HG02981 (cell line): ENCODE measurements around the gene OSGIN1.
"Not testable (repeated sequence)": the region's sequence is repeated elsewhere in the genome, so short reads cannot be mapped to it uniquely, and the experiment has no call there.

Experiments
- ATAC-seq: cut with Tn5 transposase; IDR thresholded peaks from one replicate; pipeline ENCODE4 v1.9.1; 2021; ENCODE audit warnings: mild to moderate bottlenecking, moderate library complexity; ENCODE audit not compliant: unreplicated experiment

The OSGIN1 gene

DNA sequence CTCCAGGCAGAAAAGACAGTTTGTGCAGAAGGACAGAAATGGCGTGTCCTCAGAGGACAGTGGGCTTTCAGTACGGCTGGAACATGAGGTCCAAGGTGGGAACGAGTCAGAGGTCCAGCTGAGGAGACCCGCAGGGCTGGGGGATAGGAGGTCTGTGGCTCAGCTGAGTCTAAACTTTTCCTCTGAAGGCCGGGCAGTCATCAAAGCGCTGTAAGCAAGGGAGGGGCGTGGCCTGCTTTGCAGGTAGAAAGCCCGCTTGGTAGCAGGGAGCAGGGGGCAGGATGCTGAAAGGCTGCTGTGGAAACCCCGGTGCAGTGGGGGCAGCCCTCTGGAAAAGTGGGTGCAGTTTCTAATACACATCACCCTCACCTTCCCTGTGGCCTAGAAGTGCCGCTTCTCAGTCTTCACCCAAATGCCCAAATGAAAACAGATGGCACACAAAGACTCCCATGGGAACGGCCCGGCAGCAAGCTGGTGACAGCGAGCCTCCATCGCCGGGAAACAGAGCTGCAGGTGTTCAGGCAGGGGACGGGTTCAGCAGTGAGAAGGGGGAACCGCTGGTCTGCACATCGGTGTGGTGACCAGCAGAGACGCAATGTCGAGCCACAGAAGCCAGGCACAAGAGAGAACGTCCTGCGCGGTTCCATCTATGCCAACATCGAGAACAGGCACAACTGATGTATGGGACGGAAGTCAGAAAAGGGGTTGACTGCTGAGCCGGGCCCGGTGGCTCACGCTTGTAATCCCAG lies 12.2 kb upstream of the OSGIN1 start:
- no peak for ATAC-seq

GRCh38 chr16:83941546-83941945 lies 11.5 kb upstream of the OSGIN1 start:
- ATAC-seq = not testable (repeated sequence)

DNA sequence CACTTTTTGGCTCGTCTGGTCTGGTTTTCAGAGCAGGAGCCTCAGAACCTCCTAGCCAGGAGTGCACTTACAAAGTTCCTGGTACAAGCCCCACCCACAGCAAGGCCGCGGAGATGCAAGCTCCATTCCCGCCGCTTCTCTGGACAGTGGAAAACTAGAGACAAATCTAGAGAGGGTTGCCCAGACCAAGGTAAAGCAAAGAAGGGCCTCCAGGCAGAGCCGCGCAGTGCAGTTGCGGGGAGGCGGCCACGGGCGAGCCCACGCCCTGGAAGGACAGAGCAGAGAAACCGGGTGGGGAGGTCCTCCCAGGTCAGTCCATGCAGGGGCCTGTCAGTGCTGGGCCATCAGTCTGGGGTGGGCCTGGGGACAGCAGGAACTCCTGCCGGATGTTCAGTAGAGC lies 11.0 kb upstream of the OSGIN1 start:
- ATAC-seq = no peak

DNA sequence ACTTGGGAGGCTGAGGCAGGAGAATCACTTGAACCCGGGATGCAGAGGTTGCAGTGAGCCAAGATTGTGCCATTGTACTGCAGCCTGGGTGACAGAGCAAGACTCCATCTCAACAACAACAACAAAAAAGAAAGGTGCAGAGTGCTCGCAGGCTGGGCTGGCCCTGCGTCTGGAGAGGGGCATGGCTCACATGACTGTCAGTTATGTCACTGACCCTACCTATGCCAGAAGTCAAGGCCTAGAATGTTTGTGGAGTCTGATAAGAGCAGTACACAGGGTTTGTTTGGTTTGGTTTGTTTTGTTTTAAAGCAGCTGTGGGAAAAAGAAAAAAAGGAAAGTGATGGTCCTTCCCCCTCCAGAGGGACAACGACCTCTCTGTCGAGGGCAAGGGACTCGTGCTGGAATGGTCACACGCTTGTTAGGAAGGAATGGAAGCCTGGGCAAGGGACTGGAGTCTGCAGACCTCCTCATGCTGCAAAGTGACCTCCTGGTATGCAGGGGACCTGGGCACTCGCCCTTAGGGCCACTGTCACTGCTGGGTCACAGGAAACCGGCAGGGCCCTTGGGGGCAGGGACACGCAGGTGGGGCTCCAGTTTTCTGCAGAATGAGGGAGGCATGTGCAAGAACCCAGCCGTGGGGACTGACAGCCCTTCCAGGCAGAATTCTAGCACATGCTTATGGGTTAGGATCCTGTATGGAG lies 10.1 kb upstream of the OSGIN1 start:
- ATAC-seq = no peak

- ATAC-seq = no peak
These were observed 9.5 kb upstream of the OSGIN1 start for GRCh38 chr16:83943516-83944050.

DNA sequence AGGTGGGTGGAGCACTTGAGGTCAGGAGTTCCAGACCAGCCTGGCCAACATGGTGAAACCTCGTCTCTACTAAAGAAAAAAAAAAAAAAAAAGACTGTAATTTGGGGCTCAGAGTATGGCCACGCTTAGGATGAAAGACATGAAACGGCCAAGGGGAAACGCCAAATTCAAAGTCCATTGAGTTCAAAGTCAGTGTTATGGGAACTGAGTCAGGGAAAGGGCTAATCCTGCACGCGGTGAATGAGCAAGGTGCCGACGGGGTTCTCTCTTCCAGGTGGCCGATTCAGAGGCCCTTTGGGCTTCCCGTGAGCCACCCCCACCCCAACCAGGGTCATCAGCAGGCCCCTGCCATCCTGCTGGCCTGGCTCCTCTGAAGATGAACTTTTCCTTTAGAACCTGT lies 7.5 kb upstream of the OSGIN1 start:
- ATAC-seq = no peak

DNA sequence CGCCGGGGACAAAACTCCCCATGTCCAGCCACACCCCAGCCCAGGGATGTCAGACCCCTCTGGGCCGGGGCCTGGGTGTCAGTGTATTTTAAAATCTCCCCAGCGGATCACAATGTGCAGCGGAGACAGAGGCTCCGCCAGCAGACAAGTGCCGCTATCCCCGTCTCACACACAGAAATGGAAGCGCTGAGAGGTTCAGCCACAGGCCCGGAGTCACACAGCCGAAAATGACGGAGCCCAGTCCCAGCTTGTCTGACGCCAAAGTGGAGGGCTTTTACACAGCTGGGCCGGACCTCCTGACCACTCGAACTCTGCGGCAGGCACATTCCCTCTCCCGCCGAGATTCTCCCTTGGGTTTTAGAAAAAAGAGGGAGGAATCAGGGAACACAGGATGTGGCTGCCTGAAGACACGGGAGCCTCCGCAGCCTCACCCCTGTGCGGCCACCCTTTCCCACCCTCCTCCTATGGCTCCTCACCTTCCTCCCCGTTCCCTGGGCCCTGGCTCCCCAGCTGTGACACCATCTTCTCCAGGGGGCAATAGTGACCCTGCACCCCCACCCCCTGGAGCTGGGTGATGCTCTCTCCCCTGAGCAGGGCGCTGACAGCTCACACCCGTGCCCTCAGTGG lies 6.8 kb upstream of the OSGIN1 start:
- no peak for ATAC-seq

DNA sequence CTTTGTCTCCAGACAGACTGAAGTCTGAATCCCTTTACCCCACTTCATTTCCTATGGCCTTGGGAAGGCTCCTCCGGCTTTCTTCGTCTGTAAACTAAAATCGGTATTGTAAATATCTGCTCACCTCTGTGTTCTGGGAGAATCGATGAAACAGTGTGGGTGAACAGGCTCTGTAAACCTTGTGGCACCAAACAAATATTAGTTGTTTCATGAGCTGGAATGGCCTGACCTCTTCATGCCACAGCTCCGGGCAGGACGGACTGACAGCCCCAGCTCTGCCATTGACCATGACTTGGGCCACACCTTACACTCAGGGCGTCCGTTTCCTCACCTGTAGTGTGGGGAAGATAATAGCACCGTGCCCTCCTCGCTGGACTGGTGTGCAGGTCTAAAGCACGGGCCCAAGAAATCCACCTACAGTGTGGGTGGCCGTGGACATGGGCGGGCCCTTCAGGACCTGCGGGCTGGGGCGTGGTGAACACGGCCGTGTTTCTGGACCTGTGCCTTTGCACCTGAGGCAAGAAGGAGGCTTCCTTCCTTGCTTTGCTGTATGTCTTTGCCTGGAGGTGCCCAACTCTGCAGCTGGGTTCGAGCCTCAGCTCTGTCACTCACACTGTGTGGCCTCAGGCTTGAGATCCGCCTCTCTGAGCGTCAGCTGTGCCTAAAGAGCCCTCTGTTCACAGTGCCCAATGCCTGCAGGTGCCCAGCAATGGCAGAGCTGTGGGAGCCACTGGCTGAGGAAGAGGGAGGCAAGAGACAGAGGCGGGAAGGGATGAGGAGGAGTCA lies 6.1 kb upstream of the OSGIN1 start:
- no peak for ATAC-seq

GRCh38 chr16:83947642-83948234 lies 5.3 kb upstream of the OSGIN1 start:
- ATAC-seq = no peak

GRCh38 chr16:83948914-83949723 lies 3.9 kb upstream of the OSGIN1 start:
- no peak for ATAC-seq

DNA sequence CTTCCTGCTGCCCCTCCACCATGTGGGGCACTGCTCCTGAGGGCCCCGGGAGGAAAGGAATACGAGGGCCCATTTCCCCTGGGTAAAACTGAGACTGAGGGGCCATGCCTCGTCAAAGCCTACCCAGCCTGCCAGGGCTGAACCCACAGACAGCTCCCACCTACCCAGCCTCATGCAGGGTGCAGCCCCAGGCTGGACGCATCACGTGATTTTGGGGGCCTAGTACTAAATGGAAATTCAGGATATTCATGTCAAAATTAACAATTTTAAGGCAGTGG lies 3.4 kb upstream of the OSGIN1 start:
- no peak for ATAC-seq

DNA sequence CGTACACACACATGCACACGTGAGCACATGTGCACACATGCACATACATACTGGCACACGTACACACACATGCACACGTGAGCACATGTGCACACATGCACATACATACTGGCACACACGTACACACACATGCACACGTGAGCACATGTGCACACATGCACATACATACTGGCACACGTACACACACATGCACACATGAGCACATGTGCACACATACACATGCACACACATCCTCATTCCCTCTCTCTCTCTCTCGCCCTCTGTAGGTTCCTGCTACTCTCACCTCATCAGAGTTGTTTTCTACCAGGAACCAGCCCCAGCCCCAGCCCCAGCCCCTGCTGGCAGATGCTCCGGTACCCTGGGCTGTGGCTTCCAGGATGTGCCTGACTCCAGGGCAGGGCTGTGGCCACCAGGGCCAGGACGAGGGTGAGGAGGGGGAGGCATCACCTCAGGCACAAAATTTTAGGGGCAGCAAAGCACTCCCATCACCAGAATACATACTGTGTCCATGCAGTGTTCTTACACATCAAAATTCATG lies 2.1 kb upstream of the OSGIN1 start:
- not testable (repeated sequence) for ATAC-seq

GRCh38 chr16:83951544-83951943 lies 1.5 kb upstream of the OSGIN1 start:
- ATAC-seq = no peak

DNA sequence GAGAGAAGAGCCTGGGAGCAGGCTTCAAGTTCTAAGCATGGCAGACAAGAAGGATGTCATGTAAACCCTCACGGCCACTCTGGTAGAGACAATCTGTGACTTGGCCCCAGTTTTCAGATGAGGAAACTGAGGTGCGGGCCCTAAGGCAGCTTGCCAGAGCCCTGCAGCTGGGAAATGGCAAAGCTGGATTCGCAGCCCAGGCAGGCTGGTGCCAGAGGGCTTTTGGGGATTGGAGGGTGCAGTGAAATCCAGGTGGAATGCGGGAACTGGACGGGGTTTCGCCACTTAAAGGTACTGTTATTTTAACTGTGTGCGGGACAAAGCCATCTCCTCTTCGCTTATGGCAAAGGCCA lies 477 bp upstream of the OSGIN1 start:
- ATAC-seq = no peak

DNA sequence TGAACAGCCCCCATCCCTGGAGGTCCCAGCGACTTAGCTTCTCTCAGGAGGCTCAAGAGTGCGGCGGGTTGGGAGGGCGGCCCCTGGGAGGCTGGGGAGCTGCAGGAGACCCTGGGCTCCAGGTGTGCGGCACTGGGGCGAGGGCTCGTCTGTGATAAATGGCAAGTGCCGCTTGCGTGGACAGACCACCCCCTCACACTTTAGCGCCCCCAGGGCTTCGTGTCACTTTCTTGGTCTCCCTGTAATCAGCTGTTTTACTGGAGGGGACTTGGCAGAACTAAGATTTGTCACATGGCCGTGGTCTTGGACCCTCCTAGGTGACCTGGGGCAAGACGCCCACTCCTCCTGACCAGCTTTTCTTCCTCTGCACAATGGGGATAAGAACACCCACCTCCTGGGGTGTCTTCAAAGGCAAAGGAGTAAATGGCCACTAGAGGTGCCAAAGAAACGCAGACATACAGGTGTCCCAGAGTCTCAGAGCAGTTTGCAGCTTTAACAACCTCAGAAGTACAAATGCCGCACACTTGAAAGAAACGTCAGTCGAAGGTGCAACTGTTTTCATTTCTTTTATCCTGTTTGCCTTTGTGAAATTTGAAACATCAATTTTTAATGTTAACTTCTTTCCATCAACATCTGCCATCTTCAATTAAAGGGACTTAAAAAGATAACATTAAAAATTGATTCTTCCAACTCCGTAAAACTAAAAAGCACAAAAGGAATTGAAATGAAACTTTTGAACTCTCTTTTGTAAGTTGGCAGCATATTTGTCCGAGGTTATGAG lies 946 bp downstream of the OSGIN1 start:
- peak; percentile 39 for ATAC-seq

GRCh38 chr16:83954577-83955016 lies 1.6 kb downstream of the OSGIN1 start:
- no peak for ATAC-seq

- ATAC-seq = no peak
These were observed 2.4 kb downstream of the OSGIN1 start for GRCh38 chr16:83955218-83956130.
